Esophagus muscularis mucosa (tissue), 4 donors: ENCODE measurements around the gene RNPS1.

Experiments used
- EP300 ChIP-seq: sonication (generic); formaldehyde crosslinking; IDR thresholded peaks from one replicate; pipeline ENCODE4 v1.6.1; 2017; ENCODE audit warnings: antibody characterized with exemption
- POLR2A ChIP-seq: fragments of 450-650 bp; IDR thresholded peaks from one replicate; pipeline ENCODE4 v1.6.1; 2017; ENCODE audit warnings: antibody characterized with exemption, moderate library complexity, mild to moderate bottlenecking, low read depth
- TF ChIP-seq, protein P1 (sequence below), 3 experiments: fragments of 200-600 bp in 2 of 3; fragments of 450-650 bp in 1 of 3; sonication (generic) in 2 of 3; IDR thresholded peaks; one replicate each; pipeline ENCODE4 v1.5.1; 2017 to 2019; ENCODE audit warnings: antibody characterized with exemption in 3 of 3, mild to moderate bottlenecking in 2 of 3, moderate library complexity in 1 of 3

DNA sequence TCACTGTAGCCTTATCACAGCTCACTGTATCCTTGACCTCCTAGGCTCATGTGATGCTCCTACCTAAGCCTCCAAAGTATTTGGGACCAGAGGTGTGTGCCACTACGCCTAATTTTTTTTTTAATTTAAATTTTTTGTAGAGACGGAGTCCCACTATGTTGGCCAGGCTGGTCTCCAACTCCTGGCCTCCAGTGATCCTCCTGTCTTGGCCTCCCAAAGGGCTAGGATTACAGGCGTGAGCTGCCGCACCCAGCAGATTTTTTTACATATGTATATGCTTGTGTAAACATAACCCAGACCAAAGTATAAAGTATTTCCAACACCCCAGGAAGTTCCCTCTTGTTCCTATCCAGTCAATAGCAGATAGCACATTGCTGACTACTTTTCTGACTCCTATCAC is 51.6 kb downstream of the RNPS1 start:
- TF ChIP-seq POLR2A: no peak
- no peak for TF ChIP-seq EP300
- TF ChIP-seq, protein P1, sequence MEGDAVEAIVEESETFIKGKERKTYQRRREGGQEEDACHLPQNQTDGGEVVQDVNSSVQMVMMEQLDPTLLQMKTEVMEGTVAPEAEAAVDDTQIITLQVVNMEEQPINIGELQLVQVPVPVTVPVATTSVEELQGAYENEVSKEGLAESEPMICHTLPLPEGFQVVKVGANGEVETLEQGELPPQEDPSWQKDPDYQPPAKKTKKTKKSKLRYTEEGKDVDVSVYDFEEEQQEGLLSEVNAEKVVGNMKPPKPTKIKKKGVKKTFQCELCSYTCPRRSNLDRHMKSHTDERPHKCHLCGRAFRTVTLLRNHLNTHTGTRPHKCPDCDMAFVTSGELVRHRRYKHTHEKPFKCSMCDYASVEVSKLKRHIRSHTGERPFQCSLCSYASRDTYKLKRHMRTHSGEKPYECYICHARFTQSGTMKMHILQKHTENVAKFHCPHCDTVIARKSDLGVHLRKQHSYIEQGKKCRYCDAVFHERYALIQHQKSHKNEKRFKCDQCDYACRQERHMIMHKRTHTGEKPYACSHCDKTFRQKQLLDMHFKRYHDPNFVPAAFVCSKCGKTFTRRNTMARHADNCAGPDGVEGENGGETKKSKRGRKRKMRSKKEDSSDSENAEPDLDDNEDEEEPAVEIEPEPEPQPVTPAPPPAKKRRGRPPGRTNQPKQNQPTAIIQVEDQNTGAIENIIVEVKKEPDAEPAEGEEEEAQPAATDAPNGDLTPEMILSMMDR (IDR thresholded peaks at IDR 0.05): no peak
